Stimulated activated CD4-positive, alpha-beta T cell treated with anti-CD3 and anti-CD28 coated beads, Interleukin-4, amount 100 ng/mL, for 48 hours (primary cell): ENCODE data around the gene RTN3.
"Not testable (repeated sequence)": the region's sequence is repeated elsewhere in the genome, so short reads cannot be mapped to it uniquely, and the experiment has no call there.

Experiments
- DNase-seq, 2 donors: peaks; one replicate each; pipeline ENCODE4 v3.0.0-alpha.2; 2020; ENCODE audit warnings: low read depth in 2 of 2

The RTN3 gene

GRCh38 chr11:63768237-63769041 lies 87.1 kb downstream of the RTN3 start, which contains the start of gene ZFTA:
Gene ZFTA (minus strand): TSS chr11:63768775. CDS start chr11:63768622, 153 bp downstream.
- DNase-seq: peak; percentile 37 to 46

- no peak for DNase-seq
These were observed 87.9 kb downstream of the RTN3 start for GRCh38 chr11:63769042-63769713.

GRCh38 chr11:63769714-63770455 lies 88.6 kb downstream of the RTN3 start:
- DNase-seq: no peak

- DNase-seq: no peak
These were observed 89.5 kb downstream of the RTN3 start for GRCh38 chr11:63770763-63771162.

GRCh38 chr11:63771741-63772318 lies 90.5 kb downstream of the RTN3 start:
- not testable (repeated sequence) for DNase-seq

- no peak for DNase-seq
These were observed 93.9 kb downstream of the RTN3 start for GRCh38 chr11:63775191-63775590.

GRCh38 chr11:63779039-63779438 lies 97.7 kb downstream of the RTN3 start:
- DNase-seq: no peak

- no peak for DNase-seq
These were observed 101.4 kb downstream of the RTN3 start for GRCh38 chr11:63782749-63783148.

GRCh38 chr11:63783925-63784592 lies 102.8 kb downstream of the RTN3 start:
- no peak for DNase-seq

GRCh38 chr11:63785823-63786222 lies 104.5 kb downstream of the RTN3 start:
- no peak for DNase-seq

- DNase-seq: no peak
These were observed 110.3 kb downstream of the RTN3 start for GRCh38 chr11:63791495-63792167.

- DNase-seq: no peak
These were observed 111.9 kb downstream of the RTN3 start for GRCh38 chr11:63793161-63793560.

GRCh38 chr11:63795066-63795465 lies 113.8 kb downstream of the RTN3 start:
- no peak for DNase-seq

GRCh38 chr11:63800921-63801320 lies 119.6 kb downstream of the RTN3 start:
- DNase-seq: no peak

- no peak for DNase-seq
These were observed 121.5 kb downstream of the RTN3 start for GRCh38 chr11:63802637-63803414.

GRCh38 chr11:63804259-63804658 lies 123.0 kb downstream of the RTN3 start:
- DNase-seq: no peak

GRCh38 chr11:63805844-63806415 lies 124.6 kb downstream of the RTN3 start:
- DNase-seq: no peak
